HEK293 (cell line): ENCODE data around the gene SOX12.

Source experiments
- CTCF ChIA-PET: fragments of 350-600 bp; formaldehyde crosslinking; extraction: SDS; loops from one replicate; lab custom pipeline; 2021; ENCODE audit warnings: antibody characterized with exemption; lab: Yijun Ruan, JAX
- POLR2A ChIA-PET: fragments of 300-600 bp; formaldehyde crosslinking; extraction: SDS; loops from one replicate; lab custom pipeline; 2020; ENCODE audit warnings: antibody characterized with exemption, inconsistent platforms; lab: Yijun Ruan, JAX
- H3K27ac ChIP-seq: fragments of 200-500 bp; sonication (Bioruptor generic); 2 replicates; pipeline ENCODE4 v1.5.1; 2014; ENCODE audit warnings: low read depth, low read length, control low read depth, inconsistent platforms; ENCODE audit errors: extremely low read depth
- H3K36me3 ChIP-seq, 2 experiments: fragments of 200-500 bp in 1 of 2; sonication (Bioruptor generic) in 1 of 2; 1 replicate in 1 of 2; 2 replicates in 1 of 2; pipeline ENCODE4 v1.5.1; 2014 to 2017; ENCODE audit warnings: inconsistent platforms in 2 of 2, low read length in 2 of 2; ENCODE audit not compliant: control insufficient read depth in 2 of 2, insufficient read depth in 1 of 2
- H3K4me1 ChIP-seq: fragments of 200-500 bp; sonication (Bioruptor generic); 2 replicates; pipeline ENCODE4 v1.5.1; 2014; ENCODE audit warnings: mild to moderate bottlenecking, low read length, inconsistent platforms; ENCODE audit not compliant: control insufficient read depth, insufficient read depth
- H3K4me3 ChIP-seq: 2 replicates; pipeline ENCODE4 v1.5.1; 2011; ENCODE audit warnings: low read depth, mild to moderate bottlenecking, control low read depth, low read length, moderate library complexity
- H3K9me3 ChIP-seq: fragments of 200-500 bp; sonication (Bioruptor generic); 2 replicates; pipeline ENCODE4 v1.5.1; 2014; ENCODE audit warnings: low read depth, low read length, inconsistent platforms; ENCODE audit not compliant: control insufficient read depth, insufficient read depth
- GLI4 ChIP-seq: fragments of 450-650 bp; formaldehyde crosslinking; IDR thresholded peaks from 2 replicates; pipeline ENCODE4 v1.5.1; 2016; ENCODE audit warnings: missing biosample characterization, missing genetic modification characterization
- KLF7 ChIP-seq: fragments of 450-650 bp; formaldehyde crosslinking; IDR thresholded peaks from 2 replicates; pipeline ENCODE4 v1.5.1; 2016; ENCODE audit warnings: missing biosample characterization, missing genetic modification characterization, borderline replicate concordance
- TCF7L2 ChIP-seq: IDR thresholded peaks from 2 replicates; pipeline ENCODE4 v1.6.1; 2011; ENCODE audit warnings: low read depth, mild to moderate bottlenecking, inconsistent platforms, low read length, moderate library complexity, borderline replicate concordance
- YY2 ChIP-seq: fragments of 450-650 bp; formaldehyde crosslinking; IDR thresholded peaks from 2 replicates; pipeline ENCODE4 v1.5.1; 2016; ENCODE audit warnings: missing biosample characterization, missing genetic modification characterization
- ZFP3 ChIP-seq: fragments of 450-650 bp; formaldehyde crosslinking; IDR thresholded peaks from 2 replicates; pipeline ENCODE4 v1.5.1; 2016; ENCODE audit warnings: low read depth, missing biosample characterization, missing genetic modification characterization
- ZNF132 ChIP-seq: fragments of 450-650 bp; formaldehyde crosslinking; IDR thresholded peaks from 2 replicates; pipeline ENCODE4 v1.5.1; 2017; ENCODE audit warnings: missing biosample characterization, missing genetic modification characterization, borderline replicate concordance
- ZNF146 ChIP-seq: fragments of 450-650 bp; formaldehyde crosslinking; IDR thresholded peaks from 2 replicates; pipeline ENCODE4 v1.5.1; 2016; ENCODE audit warnings: missing biosample characterization, missing genetic modification characterization
- ZNF391 ChIP-seq: fragments of 450-650 bp; formaldehyde crosslinking; IDR thresholded peaks from 2 replicates; pipeline ENCODE4 v1.5.1; 2016; ENCODE audit warnings: low read depth, missing biosample characterization, missing genetic modification characterization, borderline replicate concordance
- ZNF426 ChIP-seq: fragments of 450-650 bp; formaldehyde crosslinking; IDR thresholded peaks from 2 replicates; pipeline ENCODE4 v1.5.1; 2017; ENCODE audit warnings: missing biosample characterization, missing genetic modification characterization, mild to moderate bottlenecking, inconsistent platforms, moderate library complexity
- ZNF514 ChIP-seq: fragments of 450-650 bp; formaldehyde crosslinking; IDR thresholded peaks from 2 replicates; pipeline ENCODE4 v1.5.1; 2016; ENCODE audit warnings: missing biosample characterization, missing genetic modification characterization
- ZNF558 ChIP-seq: fragments of 450-650 bp; formaldehyde crosslinking; IDR thresholded peaks from 2 replicates; pipeline ENCODE4 v1.5.1; 2016; ENCODE audit warnings: missing biosample characterization, missing genetic modification characterization
- ZNF639 ChIP-seq: fragments of 450-650 bp; formaldehyde crosslinking; IDR thresholded peaks from 2 replicates; pipeline ENCODE4 v1.5.1; 2016; ENCODE audit warnings: missing biosample characterization, missing genetic modification characterization
- ZNF654 ChIP-seq: fragments of 450-650 bp; formaldehyde crosslinking; IDR thresholded peaks from 2 replicates; pipeline ENCODE4 v1.5.1; 2016; ENCODE audit warnings: low read depth, missing biosample characterization, missing genetic modification characterization
- ZNF707 ChIP-seq: fragments of 450-650 bp; formaldehyde crosslinking; IDR thresholded peaks from 2 replicates; pipeline ENCODE4 v1.5.1; 2016; ENCODE audit warnings: missing biosample characterization, missing genetic modification characterization
- ZSCAN30 ChIP-seq: fragments of 450-650 bp; IDR thresholded peaks from 2 replicates; pipeline ENCODE4 v1.5.1; 2018; ENCODE audit warnings: missing biosample characterization, mild to moderate bottlenecking, missing genetic modification characterization, moderate library complexity
- TF ChIP-seq, protein P1 (sequence below): fragments of 450-650 bp; formaldehyde crosslinking; IDR thresholded peaks from 2 replicates; pipeline ENCODE4 v1.5.1; 2016; ENCODE audit warnings: missing biosample characterization, missing genetic modification characterization
- TF ChIP-seq, protein P2 (sequence below): fragments of 450-650 bp; formaldehyde crosslinking; IDR thresholded peaks from 2 replicates; pipeline ENCODE4 v1.5.1; 2016; ENCODE audit warnings: missing biosample characterization, missing genetic modification characterization, low read depth
- TF ChIP-seq, protein P3 (sequence below): fragments of 450-650 bp; formaldehyde crosslinking; IDR thresholded peaks from 2 replicates; pipeline ENCODE4 v1.5.1; 2016; ENCODE audit warnings: missing biosample characterization, missing genetic modification characterization
- TF ChIP-seq, protein P4 (sequence below): fragments of 450-650 bp; formaldehyde crosslinking; IDR thresholded peaks from 2 replicates; pipeline ENCODE4 v1.5.1; 2016; ENCODE audit warnings: missing biosample characterization, missing genetic modification characterization

SOX12 gene

GRCh38 chr20:343107-343506 is 17.8 kb downstream of the SOX12 start:
- TF ChIP-seq ZNF132 (tag by site-specific recombination) (no peak), ZFP3 (tag by site-specific recombination) (no peak), ZNF707 (tag by site-specific recombination) (no peak), ZNF639 (tag by site-specific recombination) (no peak), YY2 (tag by site-specific recombination) (no peak), ZSCAN30 (tag by site-specific recombination) (no peak), GLI4 (tag by site-specific recombination) (no peak), ZNF558 (tag by site-specific recombination) (no peak), TCF7L2 (no peak), ZNF146 (no peak), ZNF426 (tag by site-specific recombination) (no peak), ZNF391 (tag by site-specific recombination) (no peak), ZNF514 (no peak), ZNF654 (tag by site-specific recombination) (no peak), KLF7 (tag by site-specific recombination) (no peak)
- TF ChIP-seq, protein P1, sequence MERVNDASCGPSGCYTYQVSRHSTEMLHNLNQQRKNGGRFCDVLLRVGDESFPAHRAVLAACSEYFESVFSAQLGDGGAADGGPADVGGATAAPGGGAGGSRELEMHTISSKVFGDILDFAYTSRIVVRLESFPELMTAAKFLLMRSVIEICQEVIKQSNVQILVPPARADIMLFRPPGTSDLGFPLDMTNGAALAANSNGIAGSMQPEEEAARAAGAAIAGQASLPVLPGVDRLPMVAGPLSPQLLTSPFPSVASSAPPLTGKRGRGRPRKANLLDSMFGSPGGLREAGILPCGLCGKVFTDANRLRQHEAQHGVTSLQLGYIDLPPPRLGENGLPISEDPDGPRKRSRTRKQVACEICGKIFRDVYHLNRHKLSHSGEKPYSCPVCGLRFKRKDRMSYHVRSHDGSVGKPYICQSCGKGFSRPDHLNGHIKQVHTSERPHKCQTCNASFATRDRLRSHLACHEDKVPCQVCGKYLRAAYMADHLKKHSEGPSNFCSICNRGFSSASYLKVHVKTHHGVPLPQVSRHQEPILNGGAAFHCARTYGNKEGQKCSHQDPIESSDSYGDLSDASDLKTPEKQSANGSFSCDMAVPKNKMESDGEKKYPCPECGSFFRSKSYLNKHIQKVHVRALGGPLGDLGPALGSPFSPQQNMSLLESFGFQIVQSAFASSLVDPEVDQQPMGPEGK, result no peak
- TF ChIP-seq, protein P2, sequence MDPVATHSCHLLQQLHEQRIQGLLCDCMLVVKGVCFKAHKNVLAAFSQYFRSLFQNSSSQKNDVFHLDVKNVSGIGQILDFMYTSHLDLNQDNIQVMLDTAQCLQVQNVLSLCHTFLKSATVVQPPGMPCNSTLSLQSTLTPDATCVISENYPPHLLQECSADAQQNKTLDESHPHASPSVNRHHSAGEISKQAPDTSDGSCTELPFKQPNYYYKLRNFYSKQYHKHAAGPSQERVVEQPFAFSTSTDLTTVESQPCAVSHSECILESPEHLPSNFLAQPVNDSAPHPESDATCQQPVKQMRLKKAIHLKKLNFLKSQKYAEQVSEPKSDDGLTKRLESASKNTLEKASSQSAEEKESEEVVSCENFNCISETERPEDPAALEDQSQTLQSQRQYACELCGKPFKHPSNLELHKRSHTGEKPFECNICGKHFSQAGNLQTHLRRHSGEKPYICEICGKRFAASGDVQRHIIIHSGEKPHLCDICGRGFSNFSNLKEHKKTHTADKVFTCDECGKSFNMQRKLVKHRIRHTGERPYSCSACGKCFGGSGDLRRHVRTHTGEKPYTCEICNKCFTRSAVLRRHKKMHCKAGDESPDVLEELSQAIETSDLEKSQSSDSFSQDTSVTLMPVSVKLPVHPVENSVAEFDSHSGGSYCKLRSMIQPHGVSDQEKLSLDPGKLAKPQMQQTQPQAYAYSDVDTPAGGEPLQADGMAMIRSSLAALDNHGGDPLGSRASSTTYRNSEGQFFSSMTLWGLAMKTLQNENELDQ (tag by site-specific recombination), result no peak
- TF ChIP-seq, protein P3, sequence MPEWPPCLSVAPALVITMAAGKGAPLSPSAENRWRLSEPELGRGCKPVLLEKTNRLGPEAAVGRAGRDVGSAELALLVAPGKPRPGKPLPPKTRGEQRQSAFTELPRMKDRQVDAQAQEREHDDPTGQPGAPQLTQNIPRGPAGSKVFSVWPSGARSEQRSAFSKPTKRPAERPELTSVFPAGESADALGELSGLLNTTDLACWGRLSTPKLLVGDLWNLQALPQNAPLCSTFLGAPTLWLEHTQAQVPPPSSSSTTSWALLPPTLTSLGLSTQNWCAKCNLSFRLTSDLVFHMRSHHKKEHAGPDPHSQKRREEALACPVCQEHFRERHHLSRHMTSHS (tag by site-specific recombination), result no peak
- TF ChIP-seq, protein P4, sequence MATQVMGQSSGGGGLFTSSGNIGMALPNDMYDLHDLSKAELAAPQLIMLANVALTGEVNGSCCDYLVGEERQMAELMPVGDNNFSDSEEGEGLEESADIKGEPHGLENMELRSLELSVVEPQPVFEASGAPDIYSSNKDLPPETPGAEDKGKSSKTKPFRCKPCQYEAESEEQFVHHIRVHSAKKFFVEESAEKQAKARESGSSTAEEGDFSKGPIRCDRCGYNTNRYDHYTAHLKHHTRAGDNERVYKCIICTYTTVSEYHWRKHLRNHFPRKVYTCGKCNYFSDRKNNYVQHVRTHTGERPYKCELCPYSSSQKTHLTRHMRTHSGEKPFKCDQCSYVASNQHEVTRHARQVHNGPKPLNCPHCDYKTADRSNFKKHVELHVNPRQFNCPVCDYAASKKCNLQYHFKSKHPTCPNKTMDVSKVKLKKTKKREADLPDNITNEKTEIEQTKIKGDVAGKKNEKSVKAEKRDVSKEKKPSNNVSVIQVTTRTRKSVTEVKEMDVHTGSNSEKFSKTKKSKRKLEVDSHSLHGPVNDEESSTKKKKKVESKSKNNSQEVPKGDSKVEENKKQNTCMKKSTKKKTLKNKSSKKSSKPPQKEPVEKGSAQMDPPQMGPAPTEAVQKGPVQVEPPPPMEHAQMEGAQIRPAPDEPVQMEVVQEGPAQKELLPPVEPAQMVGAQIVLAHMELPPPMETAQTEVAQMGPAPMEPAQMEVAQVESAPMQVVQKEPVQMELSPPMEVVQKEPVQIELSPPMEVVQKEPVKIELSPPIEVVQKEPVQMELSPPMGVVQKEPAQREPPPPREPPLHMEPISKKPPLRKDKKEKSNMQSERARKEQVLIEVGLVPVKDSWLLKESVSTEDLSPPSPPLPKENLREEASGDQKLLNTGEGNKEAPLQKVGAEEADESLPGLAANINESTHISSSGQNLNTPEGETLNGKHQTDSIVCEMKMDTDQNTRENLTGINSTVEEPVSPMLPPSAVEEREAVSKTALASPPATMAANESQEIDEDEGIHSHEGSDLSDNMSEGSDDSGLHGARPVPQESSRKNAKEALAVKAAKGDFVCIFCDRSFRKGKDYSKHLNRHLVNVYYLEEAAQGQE (tag by site-specific recombination), result no peak
- TF ChIP-seq, all 188 proteins: peak for 0

More at GRCh38 chr20:343107-343506, 17.8 kb downstream of the SOX12 start:
- POLR2A ChIA-PET, result no interaction called here
- H3K27ac ChIP-seq, result no peak overlapping the region
- CTCF ChIA-PET, result no interaction called here
- no peaks in the 10 kb centered on the region for H3K9me3 ChIP-seq
- peaks cover 0 to 4% of the 10 kb centered on the region in 2 experiments; a peak in 1 of 3 replicates for H3K36me3 ChIP-seq
- peaks cover 4% of the 10 kb centered on the region for H3K4me1 ChIP-seq
- no peak overlapping the region for H3K4me3 ChIP-seq
